ENCODE measurements around the gene GAS7. TPM values are rescaled to one million over a fixed set of nuclear protein-coding genes. Genes with fewer than 3 reads are reported as not detected.

Gene GAS7
- total and polyA plus RNA-seq, 9 of the 15 experiments (the other 6 are each of a cell fraction or from before 2014, with no cell fraction given): 0.11 to 0.33 TPM; not detected in 7

DNA sequence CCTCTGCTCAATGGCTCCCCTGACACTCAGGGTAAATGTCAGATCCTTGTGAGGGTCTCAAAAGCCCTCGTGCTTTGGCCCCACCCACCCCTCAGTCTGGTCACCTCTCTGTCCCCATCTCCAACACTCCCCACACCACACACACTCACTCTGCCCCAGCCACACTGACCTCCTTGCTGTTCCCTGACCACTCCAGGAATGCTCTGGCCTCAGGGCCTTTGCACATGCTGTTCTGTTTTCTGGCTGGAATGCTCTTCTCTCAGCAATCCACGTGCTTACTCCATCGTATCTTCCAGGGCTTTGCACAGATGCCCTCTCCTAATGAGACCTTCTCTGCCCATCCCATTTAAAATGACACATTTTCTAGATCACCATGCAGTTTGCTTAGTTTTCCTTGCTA lies 28.2 kb downstream of the GAS7 start:
- Histone ChIP-seq H3K79me2 (ENCODE audit: control insufficient read depth, insufficient read depth, low read length) (no peaks in the 10 kb centered on the region), H3K4me1 (replicated peaks in 1 of 2; ENCODE audit: control insufficient read depth in 2 of 2, insufficient read depth in 2 of 2, low read length in 2 of 2) (no peaks in the 10 kb centered on the region), H3K4me3 (no peak overlapping the region), H3K9me1 (ENCODE audit: control insufficient read depth, insufficient read depth, low read length) (no peaks in the 10 kb centered on the region), H3K27ac (ENCODE audit: extremely low read depth, low read depth, low read length) (no peak overlapping the region), H3K36me3 (ENCODE audit: control insufficient read depth, insufficient read depth, low read length) (no peaks in the 10 kb centered on the region), H4K20me1 (replicated peaks; ENCODE audit: control insufficient read depth, insufficient read depth, low read length) (no peaks in the 10 kb centered on the region), H3K27me3 (ENCODE audit: control insufficient read depth in 2 of 2, insufficient read depth in 2 of 2, low read length in 2 of 2) (no peaks in the 10 kb centered on the region), H3K4me2 (ENCODE audit: insufficient read depth, low read length) (no peak overlapping the region), H3K9ac (ENCODE audit: insufficient read depth in 1 of 2, low read depth in 2 of 2, low read length in 2 of 2) (no peak overlapping the region), H2AFZ (ENCODE audit: low read depth, low read length) (no peak overlapping the region), H3K9me3 (replicated peaks; ENCODE audit: control insufficient read depth, insufficient read depth, low read depth, low read length) (no peaks in the 10 kb centered on the region)
- 0% methylated on average over 3 of the region's 3 CpGs for WGBS (ENCODE audit: insufficient coverage, low coverage, missing lambda C conversion rate)
- in situ Hi-C loops (cut with MboI) (no loop called here), intact Hi-C loops (cut with micrococcal nuclease) (no loop called here)
- no peak for FAIRE-seq
- DNase-seq (ENCODE audit: extremely low read depth in 1 of 4, low spot score in 3 of 4): no peak
- BruUV-seq (replicated peaks): no TSS peak
- CTCF ChIA-PET (ENCODE audit: low intra/inter-chr PET ratio): no interaction called here
- POLR2A ChIA-PET: no interaction called here
- no peak for ATAC-seq
- no peak for TF ChIP-seq ZBTB11 (CRISPR knock-in tag; IDR thresholded peaks at IDR 0.05)
- TF ChIP-seq SMARCE1 (IDR thresholded peaks at IDR 0.05): no peak
- no peak for TF ChIP-seq BACH1 (tag; IDR thresholded peaks at IDR 0.05)
- no peak for TF ChIP-seq HMGN3 (IDR thresholded peaks at IDR 0.05; ENCODE audit: borderline replicate concordance, extremely low read depth, insufficient read length, low read depth, low read length)
- no peak for TF ChIP-seq PRDM10 (IDR thresholded peaks at IDR 0.05; ENCODE audit: partially characterized antibody)
- TF ChIP-seq MAFK (IDR thresholded peaks at IDR 0.05; ENCODE audit: low read length): no peak
- no peak for TF ChIP-seq POU5F1 (IDR thresholded peaks at IDR 0.05; ENCODE audit: borderline replicate concordance, low read depth, low read length, partially characterized antibody)
- TF ChIP-seq, protein P1, sequence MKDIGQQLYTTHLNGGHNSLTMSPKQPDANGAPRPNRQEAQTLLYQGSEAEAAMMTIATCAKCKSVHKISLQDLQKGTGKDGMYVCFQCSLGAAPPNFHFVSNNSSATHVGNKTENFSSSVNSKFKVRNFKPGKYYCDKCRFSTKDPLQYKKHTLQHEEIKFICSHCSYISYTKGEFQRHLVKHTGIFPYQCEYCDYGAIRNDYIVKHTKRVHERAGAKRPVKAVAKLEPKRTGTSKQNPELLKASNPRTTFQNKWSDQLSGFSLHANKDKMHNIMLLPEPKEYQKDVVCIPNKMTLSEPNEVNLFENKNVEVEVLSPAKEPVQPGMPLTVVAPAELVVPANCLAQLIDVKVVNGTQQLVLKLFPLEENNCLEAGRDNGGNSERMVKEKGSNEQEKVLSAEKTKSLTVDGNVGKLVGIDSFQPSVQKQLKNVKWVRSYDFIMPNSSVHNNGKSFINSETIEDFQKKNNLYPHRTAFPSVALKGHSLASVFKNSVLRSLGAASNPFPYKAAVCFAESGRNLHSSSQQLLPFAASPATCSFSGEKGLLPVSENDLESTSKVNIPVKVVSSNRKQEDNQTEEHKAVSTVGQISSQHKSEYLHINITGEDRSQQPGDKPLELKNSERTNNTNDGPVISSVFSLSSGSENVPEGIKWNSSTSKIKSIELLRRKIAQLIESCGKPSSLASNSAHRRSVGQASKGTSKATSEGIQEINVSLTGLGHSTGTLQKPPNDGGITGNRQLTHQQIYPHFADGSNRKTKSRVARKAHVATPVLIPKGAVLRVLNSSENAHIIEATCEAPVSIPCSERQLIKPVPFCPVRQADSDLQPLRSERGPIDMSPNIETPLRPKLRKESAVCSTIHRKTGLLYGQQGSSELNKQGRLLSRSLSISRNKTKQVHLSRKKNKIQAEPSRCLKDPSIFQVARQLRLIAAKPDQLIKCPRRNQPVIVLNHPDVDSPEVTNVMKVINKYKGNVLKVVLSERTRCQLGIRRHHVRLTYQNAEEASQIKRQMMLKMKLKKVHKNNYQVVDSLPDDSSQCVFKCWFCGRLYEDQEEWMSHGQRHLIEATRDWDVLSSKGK (CRISPR knock-in tag; IDR thresholded peaks at IDR 0.05): no peak
- TF ChIP-seq GABPB2 (CRISPR knock-in tag; conservative IDR thresholded peaks at IDR 0.05): no peak
- TF ChIP-seq KLF6 (CRISPR knock-in tag; IDR thresholded peaks at IDR 0.05; ENCODE audit: borderline replicate concordance): no peak
- TF ChIP-seq ELF4 (CRISPR knock-in tag; IDR thresholded peaks at IDR 0.05): no peak
- TF ChIP-seq CC2D1A (IDR thresholded peaks at IDR 0.05): no peak
- TF ChIP-seq MCM7 (IDR thresholded peaks at IDR 0.05): no peak
